GM19372 (cell line): ENCODE data around the gene FUT8.
"Not testable (repeated sequence)": the region's sequence is repeated elsewhere in the genome, so short reads cannot be mapped to it uniquely, and the experiment has no call there.

ENCODE experiments used
- ATAC-seq: cut with Tn5 transposase; IDR thresholded peaks from one replicate; pipeline ENCODE4 v1.9.1; 2021; ENCODE audit warnings: mild to moderate bottlenecking, low read depth, moderate library complexity; ENCODE audit not compliant: unreplicated experiment

The FUT8 gene

DNA sequence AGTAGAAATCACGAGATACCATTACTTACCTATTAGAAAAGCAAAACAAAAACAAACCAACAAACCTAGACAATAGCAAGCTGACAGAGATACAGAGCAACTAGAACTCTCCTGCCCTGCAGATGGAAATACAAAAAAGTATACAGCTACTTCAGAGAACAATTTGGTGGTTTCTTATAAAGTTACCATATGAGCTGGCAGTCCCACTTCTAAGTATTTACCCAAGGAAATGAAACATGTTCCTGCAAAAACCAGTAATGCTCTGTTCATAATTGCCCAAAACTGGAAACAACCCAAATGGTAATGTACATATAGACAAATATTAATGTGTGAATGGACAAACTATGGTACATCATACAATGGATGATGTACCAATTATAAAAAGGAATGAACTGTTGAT is 31.7 kb downstream of the FUT8 start:
- no peak for ATAC-seq

GRCh38 chr14:65446159-65446558 is 33.6 kb downstream of the FUT8 start:
- no peak for ATAC-seq

GRCh38 chr14:65449647-65450046 is 37.1 kb downstream of the FUT8 start:
- no peak for ATAC-seq

GRCh38 chr14:65453807-65454480 is 41.4 kb downstream of the FUT8 start:
- ATAC-seq, result no peak

GRCh38 chr14:65456247-65456646 is 43.7 kb downstream of the FUT8 start:
- ATAC-seq, result no peak

DNA sequence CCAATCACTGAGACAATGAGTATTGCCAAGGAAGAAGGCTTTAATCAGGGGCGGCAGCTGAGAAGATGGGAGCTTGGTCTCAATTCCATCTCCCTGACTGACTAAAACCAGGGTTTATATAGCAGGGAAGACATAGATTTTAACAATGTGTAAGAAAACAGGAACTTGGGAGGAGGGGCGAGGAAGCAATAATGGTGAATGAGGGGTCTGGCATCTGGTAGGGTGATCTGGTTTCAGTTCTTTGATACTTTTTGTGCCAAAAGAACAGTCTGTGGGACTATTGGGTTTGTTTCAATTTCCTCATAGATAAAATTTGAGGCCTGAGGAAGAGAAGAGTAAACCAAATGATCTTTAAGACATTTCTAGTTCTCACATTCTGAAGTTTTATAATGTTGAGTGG is 49.2 kb downstream of the FUT8 start:
- no peak for ATAC-seq

- no peak for ATAC-seq
Measured at GRCh38 chr14:65462411-65462810, 49.9 kb downstream of the FUT8 start.

- ATAC-seq, result no peak
Measured at GRCh38 chr14:65465584-65465983, 53.1 kb downstream of the FUT8 start.

DNA sequence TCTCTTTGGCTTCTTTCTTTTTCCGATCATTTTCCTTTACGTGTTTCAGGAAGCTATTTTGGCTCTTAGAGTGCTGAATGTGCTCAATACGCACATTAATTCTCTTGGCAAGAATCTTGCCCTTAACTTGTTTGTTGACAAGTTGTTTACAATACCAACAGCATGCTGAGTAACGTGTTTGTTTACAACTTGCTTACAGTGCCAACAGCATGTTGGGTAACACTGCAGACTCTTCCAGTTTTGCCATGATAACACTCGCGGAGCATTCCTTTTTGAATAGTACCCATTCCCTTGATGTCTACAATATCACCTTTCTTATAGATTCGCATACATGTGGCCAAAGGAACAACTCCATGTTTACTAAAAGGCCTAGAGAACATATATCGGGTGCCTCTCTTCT is 55.4 kb downstream of the FUT8 start:
- ATAC-seq, result not testable (repeated sequence)

GRCh38 chr14:65469903-65470302 is 57.4 kb downstream of the FUT8 start:
- no peak for ATAC-seq

DNA sequence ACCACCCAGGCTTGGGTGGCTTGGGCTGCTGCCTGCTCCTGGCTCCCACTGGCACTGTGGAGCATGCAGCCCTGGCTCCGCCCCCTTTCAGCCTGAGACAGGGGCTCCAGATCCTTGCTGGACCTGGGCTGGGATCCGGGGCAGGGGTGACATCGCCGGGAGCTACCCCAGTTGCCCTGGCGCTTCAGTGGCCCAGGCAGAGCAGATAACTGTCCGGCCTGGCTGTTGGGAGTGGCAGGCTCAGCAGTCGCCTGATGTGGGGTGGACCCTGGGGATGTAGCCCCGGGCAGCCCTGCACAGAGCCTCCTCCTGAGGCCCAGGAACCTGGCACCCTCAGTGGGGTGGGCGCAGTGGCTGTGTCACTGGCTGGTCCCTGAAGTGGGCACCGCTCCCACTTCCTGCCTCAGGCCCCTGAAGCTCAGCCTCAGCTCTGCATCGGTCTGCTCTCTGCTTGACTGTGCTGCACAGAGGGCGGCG is 57.9 kb downstream of the FUT8 start:
- ATAC-seq, result no peak

DNA sequence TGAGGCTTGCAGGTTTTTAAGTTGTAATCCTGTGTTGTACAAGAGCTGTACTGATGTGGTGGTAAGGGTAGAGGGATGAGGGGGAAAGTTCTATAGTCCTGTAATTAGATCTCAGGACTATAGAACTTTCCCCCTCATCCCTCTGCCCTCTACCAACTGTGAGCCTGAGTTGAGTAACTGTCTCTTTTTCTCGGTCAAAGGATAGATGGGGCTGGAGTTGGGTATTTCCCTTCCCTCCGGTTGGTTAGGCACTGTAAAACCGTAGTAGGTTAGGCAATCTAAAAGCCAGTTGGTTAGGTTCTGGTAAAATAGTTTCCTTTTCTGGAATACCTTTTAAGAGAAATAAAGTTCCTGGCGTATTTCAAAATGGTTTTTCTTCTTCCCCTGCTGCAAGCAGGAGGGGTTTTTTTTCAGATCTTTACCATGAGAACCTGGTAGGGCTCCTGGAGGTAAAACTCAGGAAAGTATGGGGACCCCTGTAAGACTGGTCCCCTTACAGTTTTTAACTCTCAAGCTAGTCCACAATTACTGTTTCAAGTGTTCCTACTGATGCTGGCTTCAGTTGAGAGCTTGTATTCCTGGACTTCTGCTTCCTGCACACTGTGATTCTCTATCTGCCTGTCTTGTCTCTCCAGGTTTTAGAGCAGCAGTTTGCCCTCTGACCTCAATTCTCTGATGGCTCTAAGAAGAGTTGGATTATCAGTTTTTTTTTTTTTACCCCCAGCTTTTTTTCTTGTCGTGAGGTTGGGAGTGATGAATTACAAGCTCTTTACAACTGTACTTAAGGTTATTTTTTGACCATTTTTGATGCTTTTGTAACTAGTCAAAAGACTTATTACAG is 58.7 kb downstream of the FUT8 start:
- no peak for ATAC-seq

- ATAC-seq, result no peak
Measured at GRCh38 chr14:65472189-65472588, 59.7 kb downstream of the FUT8 start.

- peak; percentile 54 for ATAC-seq
Measured at GRCh38 chr14:65476273-65476941, 63.9 kb downstream of the FUT8 start.

DNA sequence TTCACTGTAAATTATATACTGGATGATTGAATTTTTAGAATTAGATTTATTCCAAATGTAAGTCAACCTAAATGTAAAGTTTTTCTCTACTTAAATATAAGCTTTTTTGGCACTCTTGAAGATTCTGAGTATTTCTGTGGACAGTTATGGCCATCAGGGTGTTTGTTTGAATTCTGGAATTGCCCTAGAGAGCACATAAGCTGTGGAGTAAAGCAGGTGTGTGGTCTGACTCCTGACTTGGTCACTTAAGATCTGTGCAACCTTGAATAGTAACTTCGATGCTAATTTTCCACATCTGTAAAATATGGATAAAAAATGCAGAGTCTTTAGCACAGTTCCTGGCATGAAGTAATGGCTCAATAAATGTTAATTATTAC is 64.4 kb downstream of the FUT8 start:
- ATAC-seq, result no peak

DNA sequence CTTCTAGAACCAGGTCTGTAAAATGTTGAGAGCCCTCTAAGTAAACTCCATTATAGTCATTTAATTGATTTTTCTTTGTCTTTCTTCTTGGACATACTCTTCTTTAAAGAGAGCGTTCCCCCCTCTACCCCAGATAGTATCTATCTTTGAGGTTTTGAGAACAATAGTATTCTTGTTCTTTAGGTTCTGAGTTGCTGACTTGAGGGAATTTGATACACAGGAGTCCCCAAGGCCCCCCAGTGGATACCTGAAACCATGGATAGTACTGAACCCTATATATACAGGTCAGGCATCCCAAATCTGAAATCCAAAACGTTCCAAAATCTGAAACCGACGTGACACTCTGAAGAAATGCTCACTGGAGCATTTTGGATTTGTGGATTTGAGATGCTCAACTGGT is 65.5 kb downstream of the FUT8 start:
- no peak for ATAC-seq

- no peak for ATAC-seq
Measured at GRCh38 chr14:65478596-65478995, 66.1 kb downstream of the FUT8 start.

GRCh38 chr14:65479386-65479785 is 66.9 kb downstream of the FUT8 start:
- ATAC-seq, result no peak

DNA sequence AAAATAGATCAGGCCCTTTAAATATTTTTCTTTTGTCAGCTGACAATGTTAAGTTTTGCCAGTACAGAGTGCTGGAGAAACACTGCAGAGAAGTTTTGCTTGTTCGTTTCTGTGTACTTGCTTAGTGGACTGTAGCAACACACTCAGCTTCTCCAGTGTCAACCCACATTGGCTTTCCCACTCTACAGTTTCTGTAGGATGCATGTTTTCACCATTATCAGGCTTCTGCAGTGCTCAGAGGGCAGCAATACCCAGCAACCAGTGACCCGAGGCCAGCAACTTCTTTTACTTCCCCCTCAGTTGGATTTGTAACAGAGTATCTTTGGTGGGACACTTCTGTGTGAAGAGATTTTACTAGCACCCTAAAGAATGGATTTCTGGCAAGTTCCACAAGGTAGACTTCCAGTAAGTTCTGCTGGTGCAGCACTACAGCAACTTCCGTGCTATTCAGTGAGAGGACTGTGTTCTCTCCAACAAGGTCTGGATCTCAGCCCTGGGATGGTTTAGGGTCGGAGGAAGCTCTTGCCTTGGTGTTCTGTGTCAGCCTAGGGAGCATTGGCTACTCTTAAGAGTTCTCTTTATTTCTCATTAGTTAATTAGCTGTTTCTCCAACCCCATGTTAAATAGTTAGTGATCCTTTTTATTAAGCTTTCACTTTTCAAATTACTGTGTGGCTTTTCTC is 70.4 kb downstream of the FUT8 start:
- no peak for ATAC-seq

GRCh38 chr14:65483647-65484046 is 71.1 kb downstream of the FUT8 start:
- no peak for ATAC-seq

GRCh38 chr14:65485516-65485915 is 73.0 kb downstream of the FUT8 start:
- no peak for ATAC-seq
